ENCODE measurements around the gene HTR3E. TPM values are rescaled to one million over a fixed set of nuclear protein-coding genes. Genes with fewer than 3 reads are reported as not detected.
"Not testable (repeated sequence)": the region's sequence is repeated elsewhere in the genome, so short reads cannot be mapped to it uniquely, and the experiment has no call there.

HTR3E gene
- total RNA-seq, 4 donors from 2014 or later = 0.80 to 1.8 (median 1.3) TPM; not detected in 1

GRCh38 chr3:184148076-184148475 lies 51.2 kb downstream of the HTR3E start:
- Histone ChIP-seq H3K27me3 (no peaks in the 10 kb centered on the region), H3K36me3 (peaks cover 0 to 22% (median 7%) of the 10 kb centered on the region in 4 donors), H3K4me3 (no peak overlapping the region), H3K27ac (no peak overlapping the region), H3K9me3 (no peaks in the 10 kb centered on the region), H3K4me1 (peaks cover 0 to 12% (median 0%) of the 10 kb centered on the region in 4 donors)
- WGBS, 2 donors (ENCODE audit: low coverage in 1 of 2) = 64 to 83% methylated on average over 3 of the region's 3 CpGs
- in situ Hi-C loops (cut with MboI; ENCODE audit: low pct_ligation_motif_present in 1 of 4, low pct_unique_long_range_greater_than_20kb in 1 of 4, low sequenced_read_pairs in 3 of 4) (loop anchor here in 2 of 4 donors (25.0 kb wide), 2 partner anchors 89 to 261 kb away; partner anchors contain the start of genes ALG3 (in 1 of the 2), EEF1AKMT4 (in 1 of the 2), PARL (in 1 of the 2) and VWA5B2 (in 1 of the 2)), intact Hi-C loops (cut with DNase I; ENCODE audit: low total_unique reads) (loop anchor here (10.0 kb wide), 1 partner anchor 87 kb away; no protein-coding TSS in a partner anchor)
- DNase-seq = no peak
- TF ChIP-seq POLR2AphosphoS5 (IDR thresholded peaks at IDR 0.05) (no peak), POLR2A (IDR thresholded peaks at IDR 0.05) (no peak), EP300 (IDR thresholded peaks at IDR 0.05; ENCODE audit: low read depth) (no peak), CTCF (IDR thresholded peaks at IDR 0.05) (no peak)

- TF ChIP-seq POLR2AphosphoS5 (IDR thresholded peaks at IDR 0.05) = no peak
- no peak for TF ChIP-seq POLR2A (IDR thresholded peaks at IDR 0.05)
- TF ChIP-seq EP300 (IDR thresholded peaks at IDR 0.05; ENCODE audit: low read depth) = no peak
- TF ChIP-seq CTCF (IDR thresholded peaks at IDR 0.05) = no peak
- Histone ChIP-seq H3K4me1 (peaks cover 0 to 18% (median 2%) of the 10 kb centered on the region in 4 donors), H3K27me3 (no peaks in the 10 kb centered on the region), H3K36me3 (peaks cover 0 to 12% (median 2%) of the 10 kb centered on the region in 4 donors), H3K9me3 (no peaks in the 10 kb centered on the region), H3K4me3 (no peak overlapping the region), H3K27ac (no peak overlapping the region)
- 90 to 92% methylated on average over 3 to 6 of the region's 6 CpGs for WGBS, 2 donors (ENCODE audit: low coverage in 1 of 2)
- in situ Hi-C loops (cut with MboI; ENCODE audit: low pct_ligation_motif_present in 1 of 4, low pct_unique_long_range_greater_than_20kb in 1 of 4, low sequenced_read_pairs in 3 of 4) (loop anchor here in 2 of 4 donors (25.0 kb wide), 2 partner anchors 88 to 262 kb away; partner anchors contain the start of genes ALG3 (in 1 of the 2), EEF1AKMT4 (in 1 of the 2), PARL (in 1 of the 2) and VWA5B2 (in 1 of the 2)), intact Hi-C loops (cut with DNase I; ENCODE audit: low total_unique reads) (loop anchor here (10.0 kb wide), 1 partner anchor 86 kb away; no protein-coding TSS in a partner anchor)
- no peak for DNase-seq
These were observed 52.3 kb downstream of the HTR3E start for GRCh38 chr3:184149123-184149522.

- intact Hi-C loops (cut with DNase I; ENCODE audit: low total_unique reads) = loop anchor here (10.0 kb wide), 1 partner anchor 85 kb away; no protein-coding TSS in a partner anchor
These were observed 52.9 kb downstream of the HTR3E start for GRCh38 chr3:184149770-184150169.

GRCh38 chr3:184154885-184155643 lies 58.2 kb downstream of the HTR3E start, which contains the start of gene DVL3:
Gene DVL3, plus strand, starts transcription at chr3:184155377. Its CDS starts 259 bp downstream, at chr3:184155636.
- DNase-seq = peak; percentile 77
- in situ Hi-C loops (cut with MboI; ENCODE audit: low pct_ligation_motif_present in 1 of 4, low pct_unique_long_range_greater_than_20kb in 1 of 4, low sequenced_read_pairs in 3 of 4) = no loop called here
- Histone ChIP-seq H3K36me3 (no peaks in the 10 kb centered on the region), H3K27me3 (no peaks in the 10 kb centered on the region), H3K27ac (peak within 1 kb of the TSS; percentile 91 to 98 (median 93)), H3K9me3 (no peaks in the 10 kb centered on the region), H3K4me1 (peaks cover 14 to 43% (median 29%) of the 10 kb centered on the region in 4 donors), H3K4me3 (peak within 1 kb of the TSS; percentile 58 to 93 (median 88))
- intact Hi-C loops (cut with DNase I; ENCODE audit: low total_unique reads) = no loop called here
- 1% methylated on average over 72 of the region's 84 CpGs; no CpG with 5 or more reads in 1 of the 2 donors for WGBS, 2 donors (ENCODE audit: low coverage in 1 of 2)
- TF ChIP-seq POLR2A (IDR thresholded peaks at IDR 0.05) (peak; percentile 11), POLR2AphosphoS5 (IDR thresholded peaks at IDR 0.05) (peak; percentile 42 to 66 (median 61)), CTCF (IDR thresholded peaks at IDR 0.05) (no peak), EP300 (IDR thresholded peaks at IDR 0.05; ENCODE audit: low read depth) (no peak)

More at GRCh38 chr3:184149770-184150169, 52.9 kb downstream of the HTR3E start:
- H3K4me1 ChIP-seq = peaks cover 0 to 23% (median 4%) of the 10 kb centered on the region in 4 donors
- in situ Hi-C loops (cut with MboI; ENCODE audit: low pct_ligation_motif_present in 1 of 4, low pct_unique_long_range_greater_than_20kb in 1 of 4, low sequenced_read_pairs in 3 of 4) = loop anchor here in 2 of 4 donors (25.0 kb wide), 2 partner anchors 88 to 262 kb away; partner anchors contain the start of genes ALG3 (in 1 of the 2), EEF1AKMT4 (in 1 of the 2), PARL (in 1 of the 2) and VWA5B2 (in 1 of the 2)
- not testable (repeated sequence) for DNase-seq, H3K9me3 ChIP-seq, H3K36me3 ChIP-seq, H3K4me3 ChIP-seq, H3K27ac ChIP-seq, H3K27me3 ChIP-seq
- 71% methylated on average over 6 of the region's 6 CpGs; no CpG with 5 or more reads in 1 of the 2 donors for WGBS, 2 donors (ENCODE audit: low coverage in 1 of 2)
